Measurements from ENCODE around the gene CDK5RAP2. TPM values are rescaled to one million over a fixed set of nuclear protein-coding genes. Genes with fewer than 3 reads are reported as not detected.

Gene CDK5RAP2
- total RNA-seq, 1 experiment from 2014 or later, result 56.4 TPM

DNA sequence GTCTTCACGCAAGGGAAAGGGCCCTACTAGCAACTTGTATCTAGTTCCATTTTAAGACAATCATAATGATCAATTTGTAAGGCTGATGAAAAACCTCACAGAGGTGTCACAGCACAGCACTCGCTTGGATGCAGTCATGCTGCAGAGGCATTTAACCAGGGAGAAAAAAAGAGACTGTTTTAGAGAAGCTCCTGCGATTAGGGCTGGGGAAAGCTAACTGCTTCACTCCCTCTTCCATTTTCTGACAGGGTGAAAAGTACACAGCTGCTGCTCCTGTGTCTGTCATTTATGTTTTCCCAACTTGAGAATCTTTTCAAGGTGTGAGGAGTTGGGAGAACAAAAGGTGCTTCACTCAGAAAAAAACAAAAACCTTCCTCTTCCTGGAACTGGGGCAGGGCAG is 106.4 kb downstream of the CDK5RAP2 start:
- no peak overlapping the region for H2AFZ ChIP-seq (ENCODE audit: low read length)
- H4K91ac ChIP-seq (ENCODE audit: insufficient read length, low read depth, low read length), result no peak overlapping the region
- H3K56ac ChIP-seq (ENCODE audit: insufficient read length, low read depth, low read length), result no peak overlapping the region
- TF ChIP-seq, protein P1, sequence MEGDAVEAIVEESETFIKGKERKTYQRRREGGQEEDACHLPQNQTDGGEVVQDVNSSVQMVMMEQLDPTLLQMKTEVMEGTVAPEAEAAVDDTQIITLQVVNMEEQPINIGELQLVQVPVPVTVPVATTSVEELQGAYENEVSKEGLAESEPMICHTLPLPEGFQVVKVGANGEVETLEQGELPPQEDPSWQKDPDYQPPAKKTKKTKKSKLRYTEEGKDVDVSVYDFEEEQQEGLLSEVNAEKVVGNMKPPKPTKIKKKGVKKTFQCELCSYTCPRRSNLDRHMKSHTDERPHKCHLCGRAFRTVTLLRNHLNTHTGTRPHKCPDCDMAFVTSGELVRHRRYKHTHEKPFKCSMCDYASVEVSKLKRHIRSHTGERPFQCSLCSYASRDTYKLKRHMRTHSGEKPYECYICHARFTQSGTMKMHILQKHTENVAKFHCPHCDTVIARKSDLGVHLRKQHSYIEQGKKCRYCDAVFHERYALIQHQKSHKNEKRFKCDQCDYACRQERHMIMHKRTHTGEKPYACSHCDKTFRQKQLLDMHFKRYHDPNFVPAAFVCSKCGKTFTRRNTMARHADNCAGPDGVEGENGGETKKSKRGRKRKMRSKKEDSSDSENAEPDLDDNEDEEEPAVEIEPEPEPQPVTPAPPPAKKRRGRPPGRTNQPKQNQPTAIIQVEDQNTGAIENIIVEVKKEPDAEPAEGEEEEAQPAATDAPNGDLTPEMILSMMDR (conservative IDR thresholded peaks at IDR 0.05), result no peak
- H3K79me2 ChIP-seq (ENCODE audit: insufficient read depth, low read length), result no peaks in the 10 kb centered on the region
- no peak overlapping the region for H3K4me3 Mint-ChIP-seq
- no peaks in the 10 kb centered on the region for H3K23me2 ChIP-seq (ENCODE audit: insufficient read length, low read depth, low read length, poor library complexity, severe bottlenecking)
- H2AK5ac ChIP-seq (ENCODE audit: insufficient read length, low read length), result no peak overlapping the region
- H3K36me3 Mint-ChIP-seq (ENCODE audit: insufficient read depth in 1 of 3, low read depth in 3 of 3), result peaks cover 13 to 63% (median 56%) of the 10 kb centered on the region in 3 experiments; a peak in 6 of 7 replicates
- no peak overlapping the region for H3K23ac ChIP-seq (ENCODE audit: insufficient read length, low read depth, low read length)
- no peaks in the 10 kb centered on the region for H3K27me3 ChIP-seq (ENCODE audit: insufficient read depth, low read length)
- no peaks in the 10 kb centered on the region for H3K79me1 ChIP-seq (ENCODE audit: insufficient read depth, low read depth, low read length, poor library complexity, severe bottlenecking)
- H3T11ph ChIP-seq (ENCODE audit: low read length), result no peak overlapping the region
- no peaks in the 10 kb centered on the region for H4K20me1 ChIP-seq (ENCODE audit: control insufficient read depth, insufficient read depth, insufficient read length)
- no peak overlapping the region for H2BK20ac ChIP-seq (ENCODE audit: low read depth, low read length, poor library complexity, severe bottlenecking)
- H2BK5ac ChIP-seq (ENCODE audit: insufficient read length, low read length), result no peak overlapping the region
- no peaks in the 10 kb centered on the region for H3K4me1 ChIP-seq (ENCODE audit: insufficient read depth, low read length)
- H4K5ac ChIP-seq (ENCODE audit: insufficient read length, low read depth, low read length), result no peak overlapping the region
- no peak overlapping the region for H3K27ac ChIP-seq (ENCODE audit: insufficient read length, low read depth, low read length)
- H3K9ac ChIP-seq (ENCODE audit: extremely low read depth, insufficient read length, low read length), result no peak overlapping the region
- no peak overlapping the region for H3K4ac ChIP-seq (ENCODE audit: low read depth, low read length)
- no peak overlapping the region for H4K8ac ChIP-seq (replicated peaks; ENCODE audit: insufficient read length, low read depth, low read length)
- H3K14ac ChIP-seq (ENCODE audit: insufficient read depth, low read length), result no peak overlapping the region
- no CpG with 5 or more reads among the region's 3 CpGs for whole genome bisulfite sequencing (ENCODE audit: extremely low coverage, insufficient read length, low lambda C conversion rate)
- no peak overlapping the region for H2BK12ac ChIP-seq (ENCODE audit: insufficient read length, low read depth, low read length)
- no peak overlapping the region for H2BK120ac ChIP-seq (ENCODE audit: low read depth, low read length, poor library complexity, severe bottlenecking)
- peak overlapping the region in 2 of 3 experiments; percentile 29 to 71; a peak in 3 of 7 replicates for H3K27ac Mint-ChIP-seq
- peaks cover 0 to 2% of the 10 kb centered on the region in 2 experiments; a peak in 2 of 4 replicates for H3K4me1 Mint-ChIP-seq
- no peak overlapping the region for H3K18ac ChIP-seq (ENCODE audit: insufficient read length, low read depth, low read length)
- H3K9me3 ChIP-seq (ENCODE audit: control insufficient read depth, low read depth, low read length), result no peaks in the 10 kb centered on the region
- no peak overlapping the region for H3K4me2 ChIP-seq (ENCODE audit: insufficient read depth, insufficient read length, low read length)
- no peaks in the 10 kb centered on the region for H3K9me3 Mint-ChIP-seq
- no peak overlapping the region for H2BK15ac ChIP-seq (ENCODE audit: low read depth, low read length)
- DNase-seq, result no peak
- H3K27me3 Mint-ChIP-seq (ENCODE audit: low read depth), result no peaks in the 10 kb centered on the region

All from H9 (cell line).